Activated CD8-positive, alpha-beta T cell treated with anti-CD3 and anti-CD28 coated beads, Interleukin-2, amount 10 ng/mL, durations not matched to agents 7 days and 5 days (primary cell): ENCODE measurements around the gene ZBTB42. TPM values are rescaled to one million over a fixed set of nuclear protein-coding genes. Genes with fewer than 3 reads are reported as not detected.
"Not testable (repeated sequence)": the region's sequence is repeated elsewhere in the genome, so short reads cannot be mapped to it uniquely, and the experiment has no call there.

Source experiments
- ATAC-seq: fragments of 150-1000 bp; cut with Tn5 transposase; one replicate; pipeline ENCODE4 v1.10.0; 2021; ENCODE audit warnings: moderate library complexity
- CTCF ChIA-PET: fragments of 350-600 bp; sonication (Branson Sonifier 250); formaldehyde crosslinking; loops from one replicate; lab custom pipeline; 2021; ENCODE audit warnings: antibody characterized with exemption; lab: Charles Lee
- POLR2A ChIA-PET: fragments of 350-600 bp; sonication (Branson Sonifier 250); formaldehyde crosslinking; loops from one replicate; lab custom pipeline; 2021; ENCODE audit warnings: antibody characterized with exemption; lab: Charles Lee
- DNase-seq: peaks from one replicate; pipeline ENCODE4 v3.0.0-alpha.2; 2020
- H3K27ac Mint-ChIP-seq: one replicate; pipeline ENCODE4 v1.8.0; 2021; ENCODE audit warnings: mild to moderate bottlenecking, mixed read lengths
- H3K27me3 Mint-ChIP-seq: one replicate; pipeline ENCODE4 v1.8.0; 2021; ENCODE audit warnings: low read depth, mixed read lengths
- H3K36me3 Mint-ChIP-seq: one replicate; pipeline ENCODE4 v1.8.0; 2021; ENCODE audit warnings: low read depth, mixed read lengths
- H3K4me1 Mint-ChIP-seq: one replicate; pipeline ENCODE4 v1.8.0; 2021; ENCODE audit warnings: low read depth, mixed read lengths
- H3K4me3 Mint-ChIP-seq: one replicate; pipeline ENCODE4 v1.8.0; 2021; ENCODE audit warnings: mild to moderate bottlenecking, mixed read lengths
- H3K9me3 Mint-ChIP-seq: one replicate; pipeline ENCODE4 v1.8.0; 2022; ENCODE audit warnings: mixed read lengths; ENCODE audit not compliant: insufficient read depth
- total RNA-seq, 2 experiments: library from RNA; stranded (reverse); gene quantifications; one replicate each; pipeline ENCODE4 v1.2.3, GENCODE V29; 2021

ZBTB42 gene
- total RNA-seq, 2 experiments from 2014 or later, result 5.3 TPM

GRCh38 chr14:104822821-104823615 lies 22.1 kb downstream of the ZBTB42 start:
- POLR2A ChIA-PET, result no interaction called here
- H3K36me3 Mint-ChIP-seq, result no peaks in the 10 kb centered on the region
- DNase-seq, result no peak
- H3K4me3 Mint-ChIP-seq, result no peak overlapping the region
- H3K27me3 Mint-ChIP-seq, result peaks cover 29% of the 10 kb centered on the region
- CTCF ChIA-PET, result no interaction called here
- no peaks in the 10 kb centered on the region for H3K9me3 Mint-ChIP-seq
- no peak overlapping the region for H3K27ac Mint-ChIP-seq
- no peak for ATAC-seq
- peaks cover 16% of the 10 kb centered on the region for H3K4me1 Mint-ChIP-seq

GRCh38 chr14:104824353-104824997 lies 23.6 kb downstream of the ZBTB42 start:
- ChIA-PET POLR2A (no interaction called here), CTCF (interaction anchor here (1.6 kb wide), 2 partner anchors 23 to 68 kb away, joined by 4 to 12 read pairs; partner anchors contain the start of gene ZBTB42)
- Mint-ChIP-seq H3K27ac (no peak overlapping the region), H3K27me3 (peaks cover 29% of the 10 kb centered on the region), H3K4me3 (no peak overlapping the region), H3K36me3 (no peaks in the 10 kb centered on the region), H3K4me1 (peaks cover 16% of the 10 kb centered on the region), H3K9me3 (no peaks in the 10 kb centered on the region)
- DNase-seq, result no peak
- no peak for ATAC-seq

GRCh38 chr14:104826189-104826860 lies 25.4 kb downstream of the ZBTB42 start:
- Mint-ChIP-seq H3K27me3 (peaks cover 29% of the 10 kb centered on the region), H3K4me1 (peaks cover 16% of the 10 kb centered on the region), H3K27ac (peak overlapping the region; percentile 49), H3K4me3 (peak overlapping the region; percentile 69), H3K9me3 (no peaks in the 10 kb centered on the region), H3K36me3 (no peaks in the 10 kb centered on the region)
- DNase-seq (peak; percentile 94), ATAC-seq (peak; percentile 92)
- ChIA-PET CTCF (interaction anchor here (0.7 to 4.3 kb wide), 14 partner anchors 16 to 363 kb away, joined by 3 to 78 read pairs (median 5); partner anchors contain the start of genes SIVA1 and ZBTB42), POLR2A (interaction anchor here (0.6 to 1.8 kb wide), 3 partner anchors 25 to 57 kb away, joined by 3 to 8 read pairs (median 4); partner anchors contain the start of gene ZBTB42)

GRCh38 chr14:104826861-104827176 lies 25.9 kb downstream of the ZBTB42 start:
- H3K9me3 Mint-ChIP-seq, result no peaks in the 10 kb centered on the region
- peaks cover 29% of the 10 kb centered on the region for H3K27me3 Mint-ChIP-seq
- POLR2A ChIA-PET, result interaction anchor here (1.8 kb wide), 1 partner anchor 26 kb away, joined by 8 read pairs; the partner anchor contains the start of gene ZBTB42
- no peaks in the 10 kb centered on the region for H3K36me3 Mint-ChIP-seq
- peak overlapping the region; percentile 58 for H3K4me3 Mint-ChIP-seq
- no peak for ATAC-seq
- no peak for DNase-seq
- peaks cover 16% of the 10 kb centered on the region for H3K4me1 Mint-ChIP-seq
- CTCF ChIA-PET, result interaction anchor here (0.6 to 4.3 kb wide), 5 partner anchors 16 to 1140 kb away, joined by 3 to 78 read pairs (median 5); partner anchors contain the start of gene SIVA1
- no peak overlapping the region for H3K27ac Mint-ChIP-seq

- no peak overlapping the region for H3K27ac Mint-ChIP-seq
- ATAC-seq, result peak; percentile 59
Measured at GRCh38 chr14:104827177-104828055, 26.5 kb downstream of the ZBTB42 start.

GRCh38 chr14:104830781-104831180 lies 29.9 kb downstream of the ZBTB42 start:
- CTCF ChIA-PET, result no interaction called here
- Mint-ChIP-seq H3K27ac (no peak overlapping the region), H3K4me3 (no peak overlapping the region), H3K4me1 (peaks cover 12% of the 10 kb centered on the region), H3K9me3 (no peaks in the 10 kb centered on the region), H3K27me3 (peaks cover 14% of the 10 kb centered on the region), H3K36me3 (no peaks in the 10 kb centered on the region)
- DNase-seq, result no peak
- POLR2A ChIA-PET, result no interaction called here
- ATAC-seq, result no peak

More at GRCh38 chr14:104827177-104828055, 26.5 kb downstream of the ZBTB42 start:
- Mint-ChIP-seq H3K27me3 (peaks cover 29% of the 10 kb centered on the region), H3K4me1 (peaks cover 16% of the 10 kb centered on the region), H3K4me3 (peak overlapping the region; percentile 58), H3K36me3 (no peaks in the 10 kb centered on the region), H3K9me3 (no peaks in the 10 kb centered on the region)
- ChIA-PET POLR2A (interaction anchor here (1.8 kb wide), 1 partner anchor 26 kb away, joined by 8 read pairs; the partner anchor contains the start of gene ZBTB42), CTCF (interaction anchor here (0.6 to 4.3 kb wide), 4 partner anchors 59 to 1140 kb away, joined by 3 to 78 read pairs (median 4); partner anchors contain the start of gene SIVA1)
- peak; percentile 62 for DNase-seq

GRCh38 chr14:104836171-104836935 lies 35.5 kb downstream of the ZBTB42 start:
- H3K27ac Mint-ChIP-seq, H3K36me3 Mint-ChIP-seq, H3K4me3 Mint-ChIP-seq, CTCF ChIA-PET, H3K4me1 Mint-ChIP-seq, ATAC-seq, H3K9me3 Mint-ChIP-seq, POLR2A ChIA-PET, DNase-seq: not testable (repeated sequence)
- peaks cover 16% of the 10 kb centered on the region for H3K27me3 Mint-ChIP-seq

GRCh38 chr14:104841730-104842129 lies 40.8 kb downstream of the ZBTB42 start:
- no peak overlapping the region for H3K27ac Mint-ChIP-seq
- no peak for DNase-seq
- H3K9me3 Mint-ChIP-seq, result no peaks in the 10 kb centered on the region
- ATAC-seq, result no peak
- H3K27me3 Mint-ChIP-seq, result peaks cover 55% of the 10 kb centered on the region
- H3K36me3 Mint-ChIP-seq, result no peaks in the 10 kb centered on the region
- no peak overlapping the region for H3K4me3 Mint-ChIP-seq
- POLR2A ChIA-PET, result no interaction called here
- H3K4me1 Mint-ChIP-seq, result no peaks in the 10 kb centered on the region
- CTCF ChIA-PET, result interaction anchor here (1.7 kb wide), 1 partner anchor 16 kb away, joined by 6 read pairs; no protein-coding TSS in a partner anchor

GRCh38 chr14:104843006-104843405 lies 42.1 kb downstream of the ZBTB42 start:
- Mint-ChIP-seq H3K4me1 (no peaks in the 10 kb centered on the region), H3K36me3 (no peaks in the 10 kb centered on the region), H3K27me3 (peaks cover 55% of the 10 kb centered on the region), H3K4me3 (no peak overlapping the region), H3K27ac (no peak overlapping the region), H3K9me3 (no peaks in the 10 kb centered on the region)
- DNase-seq, result no peak
- CTCF ChIA-PET, result interaction anchor here (1.7 kb wide), 1 partner anchor 17 kb away, joined by 6 read pairs; no protein-coding TSS in a partner anchor
- ATAC-seq, result no peak
- POLR2A ChIA-PET, result no interaction called here
